ENCODE measurements around the gene RWDD4. TPM values are rescaled to one million over a fixed set of nuclear protein-coding genes. Genes with fewer than 3 reads are reported as not detected.

Gene RWDD4
- total RNA-seq, 1 donor, result 43.7 TPM

DNA sequence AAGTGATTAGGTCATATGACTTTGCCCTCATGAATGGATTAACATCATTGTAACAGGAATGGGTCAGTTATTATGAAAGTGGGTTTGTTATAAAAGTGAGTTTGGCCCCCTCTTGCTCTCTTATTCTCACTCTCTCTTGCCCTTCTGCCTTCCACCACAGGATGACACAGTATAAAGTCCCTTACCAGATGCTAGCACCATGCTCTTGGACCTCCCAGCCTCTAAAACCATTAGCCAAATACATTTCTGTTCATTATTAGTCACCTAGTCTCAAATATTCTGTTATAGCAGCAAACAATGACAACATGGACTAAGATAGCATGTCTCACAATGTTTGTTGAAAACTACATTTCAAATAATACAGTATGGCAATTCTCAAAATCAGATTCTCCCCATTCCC is 59.7 kb downstream of the RWDD4 start:
- TF ChIP-seq, protein P1, sequence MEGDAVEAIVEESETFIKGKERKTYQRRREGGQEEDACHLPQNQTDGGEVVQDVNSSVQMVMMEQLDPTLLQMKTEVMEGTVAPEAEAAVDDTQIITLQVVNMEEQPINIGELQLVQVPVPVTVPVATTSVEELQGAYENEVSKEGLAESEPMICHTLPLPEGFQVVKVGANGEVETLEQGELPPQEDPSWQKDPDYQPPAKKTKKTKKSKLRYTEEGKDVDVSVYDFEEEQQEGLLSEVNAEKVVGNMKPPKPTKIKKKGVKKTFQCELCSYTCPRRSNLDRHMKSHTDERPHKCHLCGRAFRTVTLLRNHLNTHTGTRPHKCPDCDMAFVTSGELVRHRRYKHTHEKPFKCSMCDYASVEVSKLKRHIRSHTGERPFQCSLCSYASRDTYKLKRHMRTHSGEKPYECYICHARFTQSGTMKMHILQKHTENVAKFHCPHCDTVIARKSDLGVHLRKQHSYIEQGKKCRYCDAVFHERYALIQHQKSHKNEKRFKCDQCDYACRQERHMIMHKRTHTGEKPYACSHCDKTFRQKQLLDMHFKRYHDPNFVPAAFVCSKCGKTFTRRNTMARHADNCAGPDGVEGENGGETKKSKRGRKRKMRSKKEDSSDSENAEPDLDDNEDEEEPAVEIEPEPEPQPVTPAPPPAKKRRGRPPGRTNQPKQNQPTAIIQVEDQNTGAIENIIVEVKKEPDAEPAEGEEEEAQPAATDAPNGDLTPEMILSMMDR (IDR thresholded peaks at IDR 0.05; ENCODE audit: insufficient read depth, low read length), result no peak
- no peak for DNase-seq (ENCODE audit: low read depth)
- H3K4me3 ChIP-seq (ENCODE audit: low read depth, low read length), result no peak overlapping the region

DNA sequence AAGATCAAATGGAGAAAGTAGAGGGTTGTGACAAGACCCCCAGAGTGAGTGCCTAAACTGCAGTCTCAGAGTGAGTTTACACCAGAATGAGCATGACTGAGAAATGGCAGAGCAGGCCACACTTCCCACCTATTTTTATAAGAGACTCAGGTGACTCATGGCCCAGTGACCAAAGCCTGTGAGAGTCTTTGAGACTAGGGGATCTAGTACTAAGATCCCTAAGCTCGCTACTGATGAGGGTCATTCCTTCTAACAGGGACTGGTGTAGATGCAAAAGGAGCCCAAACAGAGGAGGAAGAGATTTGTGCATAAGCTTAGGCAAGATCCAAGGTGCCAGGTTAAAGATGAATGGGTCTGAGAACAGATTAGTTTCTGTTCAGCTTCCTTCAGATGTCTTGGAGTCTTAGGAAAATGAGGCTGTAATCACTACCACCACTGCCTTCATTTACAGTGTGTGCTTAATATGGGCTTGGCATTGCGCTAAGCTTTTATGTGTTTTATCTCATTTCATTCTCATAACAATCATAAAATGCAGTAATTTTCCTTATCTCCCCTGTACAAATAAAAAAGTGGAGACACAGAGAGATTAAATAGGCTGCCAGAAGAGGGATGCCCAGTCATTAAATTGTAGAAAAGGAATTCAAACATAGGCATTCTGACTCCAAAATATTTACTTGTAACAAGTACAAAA is 62.8 kb downstream of the RWDD4 start:
- no peak overlapping the region for H3K4me3 ChIP-seq (ENCODE audit: low read depth, low read length)
- TF ChIP-seq, protein P1 (IDR thresholded peaks at IDR 0.05; ENCODE audit: insufficient read depth, low read length), result no peak
- no peak for DNase-seq (ENCODE audit: low read depth)

DNA sequence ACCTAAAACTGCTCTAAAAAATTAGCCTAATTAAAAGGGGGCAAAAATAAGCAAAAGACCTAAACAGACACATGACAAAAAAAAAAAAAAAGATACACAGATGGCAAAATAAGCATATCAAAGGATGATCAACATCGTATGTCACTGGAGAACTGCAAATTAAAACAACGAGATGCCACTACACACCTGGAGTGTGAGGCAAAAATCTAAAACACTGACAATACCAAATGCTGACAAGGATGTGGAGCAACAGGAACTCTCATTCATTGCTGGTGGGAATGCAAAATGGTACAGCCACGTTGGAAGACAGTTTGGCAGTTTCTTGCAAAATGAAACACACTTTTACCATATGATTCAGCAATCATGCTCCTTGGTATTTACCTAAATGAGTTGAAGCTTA is 64.2 kb downstream of the RWDD4 start:
- no peak overlapping the region for H3K4me3 ChIP-seq (ENCODE audit: low read depth, low read length)
- DNase-seq (ENCODE audit: low read depth), result no peak
- TF ChIP-seq, protein P1 (IDR thresholded peaks at IDR 0.05; ENCODE audit: insufficient read depth, low read length), result no peak

DNA sequence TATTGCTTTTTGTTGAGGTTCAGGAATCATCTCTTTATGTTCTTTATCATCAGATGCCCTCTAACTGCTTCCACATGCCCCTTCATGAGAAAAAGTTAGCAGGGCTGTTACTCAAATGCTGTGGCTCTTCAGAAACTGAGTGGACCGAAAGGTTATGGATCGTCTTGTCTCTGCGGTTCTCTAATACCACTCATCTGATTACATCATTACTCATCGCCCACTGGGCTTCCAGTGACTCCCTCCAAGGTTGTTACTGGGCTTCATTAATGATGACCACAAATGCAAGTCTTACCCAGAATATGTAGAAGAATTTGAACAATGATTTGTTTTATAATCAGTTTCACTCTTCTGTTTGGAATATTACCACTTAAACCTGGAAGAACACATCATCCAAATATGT is 67.7 kb downstream of the RWDD4 start:
- no peak for DNase-seq (ENCODE audit: low read depth)
- no peak overlapping the region for H3K4me3 ChIP-seq (ENCODE audit: low read depth, low read length)

More for the DNA sequence above, 67.7 kb downstream of the RWDD4 start:
- TF ChIP-seq, protein P1 (IDR thresholded peaks at IDR 0.05; ENCODE audit: insufficient read depth, low read length), result no peak

Small RNA genes lying within 50 kb of the gene (small RNA-seq; reads per million reads assigned to genes)
- gene RNU6-1053P (not detected), gene RNU6-335P (not detected), gene RNU6-479P (not detected)

Other genes starting within 250 kb of the RWDD4 start
- gene CDKN2AIP, start 214.5 kb downstream of the RWDD4 start, total RNA-seq (ENCODE audit: low replicate concordance), result 8.3 and 18.4 TPM in 2 replicates
- 14.8 and 21.2 TPM in 2 replicates for gene ING2, start 154.1 kb downstream of the RWDD4 start, total RNA-seq (ENCODE audit: low replicate concordance)
- 51.5 and 319 TPM in 2 replicates for gene TRAPPC11, start 108 bp upstream of the RWDD4 start, total RNA-seq (ENCODE audit: low replicate concordance)
- 1.1 and 1.5 TPM in 2 replicates for gene STOX2, start 246.1 kb upstream of the RWDD4 start, total RNA-seq (ENCODE audit: low replicate concordance)